H9 (cell line): ENCODE results near the gene SYT11. TPM values are rescaled to one million over a fixed set of nuclear protein-coding genes. Genes with fewer than 3 reads are reported as not detected.

Source experiments
- DNase-seq: peaks from one replicate; pipeline ENCODE4 v3.0.0-alpha.2; 2017
- H2AFZ ChIP-seq: one replicate; pipeline ENCODE4 v1.6.1; 2013; ENCODE audit warnings: mild to moderate bottlenecking, low read length, control low read depth, moderate library complexity
- H2AK5ac ChIP-seq: 2 replicates; pipeline ENCODE4 v1.6.1; 2013; ENCODE audit warnings: low read length, control low read depth, mixed read lengths; ENCODE audit not compliant: insufficient read length
- H2BK120ac ChIP-seq: one replicate; pipeline ENCODE4 v1.6.1; 2013; ENCODE audit warnings: low read depth, mild to moderate bottlenecking, low read length, control low read depth, inconsistent platforms; ENCODE audit not compliant: poor library complexity, severe bottlenecking
- H2BK12ac ChIP-seq: 2 replicates; pipeline ENCODE4 v1.6.1; 2013; ENCODE audit warnings: low read length, control low read depth, mixed read lengths, low read depth; ENCODE audit not compliant: insufficient read length
- H2BK15ac ChIP-seq: 2 replicates; pipeline ENCODE4 v1.6.1; 2013; ENCODE audit warnings: low read depth, low read length, control low read depth
- H2BK20ac ChIP-seq: one replicate; pipeline ENCODE4 v1.6.1; 2013; ENCODE audit warnings: low read depth, mild to moderate bottlenecking, low read length, control low read depth, inconsistent platforms; ENCODE audit not compliant: poor library complexity, severe bottlenecking
- H2BK5ac ChIP-seq: 2 replicates; pipeline ENCODE4 v1.6.1; 2013; ENCODE audit warnings: low read length, control low read depth, mixed read lengths; ENCODE audit not compliant: insufficient read length
- H3K14ac ChIP-seq: 2 replicates; pipeline ENCODE4 v1.6.1; 2013; ENCODE audit warnings: low read length, control low read depth; ENCODE audit not compliant: insufficient read depth
- H3K18ac ChIP-seq: 2 replicates; pipeline ENCODE4 v1.6.1; 2013; ENCODE audit warnings: low read depth, mild to moderate bottlenecking, mixed read lengths, low read length, control low read depth; ENCODE audit not compliant: insufficient read length
- H3K23ac ChIP-seq: 2 replicates; pipeline ENCODE4 v1.6.1; 2013; ENCODE audit warnings: low read length, control low read depth, mixed read lengths, low read depth; ENCODE audit not compliant: insufficient read length
- H3K23me2 ChIP-seq: 2 replicates; pipeline ENCODE4 v1.6.1; 2013; ENCODE audit warnings: low read depth, mild to moderate bottlenecking, mixed read lengths, low read length, control low read depth; ENCODE audit not compliant: insufficient read length, poor library complexity, severe bottlenecking
- H3K27ac ChIP-seq: 2 replicates; pipeline ENCODE4 v1.5.1; 2013; ENCODE audit warnings: low read length, control low read depth, mixed read lengths, low read depth; ENCODE audit not compliant: insufficient read length
- H3K27me3 ChIP-seq: 2 replicates; pipeline ENCODE4 v1.6.1; 2013; ENCODE audit warnings: low read length, control low read depth, inconsistent platforms; ENCODE audit not compliant: insufficient read depth
- H3K4ac ChIP-seq: 2 replicates; pipeline ENCODE4 v1.6.1; 2013; ENCODE audit warnings: low read depth, mild to moderate bottlenecking, control low read depth, inconsistent platforms, low read length, moderate library complexity
- H3K4me1 ChIP-seq: 2 replicates; pipeline ENCODE4 v1.6.1; 2013; ENCODE audit warnings: low read length, control low read depth, inconsistent platforms; ENCODE audit not compliant: insufficient read depth
- H3K4me2 ChIP-seq: 2 replicates; pipeline ENCODE4 v1.6.1; 2013; ENCODE audit warnings: low read length, control low read depth, mixed read lengths; ENCODE audit not compliant: insufficient read length, insufficient read depth
- H3K56ac ChIP-seq: 2 replicates; pipeline ENCODE4 v1.6.1; 2013; ENCODE audit warnings: low read depth, mild to moderate bottlenecking, mixed read lengths, low read length, control low read depth; ENCODE audit not compliant: insufficient read length
- H3K79me1 ChIP-seq: 2 replicates; pipeline ENCODE4 v1.6.1; 2013; ENCODE audit warnings: low read depth, mild to moderate bottlenecking, moderate library complexity, low read length, control low read depth, inconsistent platforms; ENCODE audit not compliant: insufficient read depth, poor library complexity, severe bottlenecking
- H3K79me2 ChIP-seq: 2 replicates; pipeline ENCODE4 v1.6.1; 2013; ENCODE audit warnings: low read length, control low read depth, inconsistent platforms; ENCODE audit not compliant: insufficient read depth
- H3K9ac ChIP-seq: 2 replicates; pipeline ENCODE4 v1.6.1; 2013; ENCODE audit warnings: low read length, control low read depth, mixed read lengths; ENCODE audit not compliant: insufficient read length; ENCODE audit errors: extremely low read depth
- H3K9me3 ChIP-seq: one replicate; pipeline ENCODE4 v1.6.1; 2013; ENCODE audit warnings: low read depth, low read length, inconsistent platforms; ENCODE audit not compliant: control insufficient read depth
- H3T11ph ChIP-seq: one replicate; pipeline ENCODE4 v1.6.1; 2013; ENCODE audit warnings: mild to moderate bottlenecking, low read length, control low read depth, inconsistent platforms
- H4K20me1 ChIP-seq: one replicate; pipeline ENCODE4 v1.6.1; 2013; ENCODE audit not compliant: control insufficient read depth, insufficient read length, insufficient read depth
- H4K5ac ChIP-seq: 2 replicates; pipeline ENCODE4 v1.6.1; 2013; ENCODE audit warnings: low read depth, mild to moderate bottlenecking, mixed read lengths, low read length, control low read depth; ENCODE audit not compliant: insufficient read length
- H4K8ac ChIP-seq: replicated peaks from 2 replicates; pipeline ENCODE4 v1.6.1; 2013; ENCODE audit warnings: low read length, control low read depth, mixed read lengths, low read depth; ENCODE audit not compliant: insufficient read length
- H4K91ac ChIP-seq: 2 replicates; pipeline ENCODE4 v1.6.1; 2013; ENCODE audit warnings: low read depth, mild to moderate bottlenecking, moderate library complexity, mixed read lengths, low read length, control low read depth; ENCODE audit not compliant: insufficient read length
- H3K27ac Mint-ChIP-seq, 3 experiments: 2 replicates in 2 of 3; 3 replicates in 1 of 3; pipeline ENCODE4 v1.8.0; 2020 to 2021; ENCODE audit warnings: mixed read lengths in 3 of 3, mild to moderate bottlenecking in 1 of 3, moderate library complexity in 1 of 3
- H3K27me3 Mint-ChIP-seq: 2 replicates; pipeline ENCODE4 v1.8.0; 2021; ENCODE audit warnings: low read depth, mild to moderate bottlenecking, moderate library complexity, mixed read lengths
- H3K36me3 Mint-ChIP-seq, 3 experiments: 2 replicates in 2 of 3; 3 replicates in 1 of 3; pipeline ENCODE4 v1.8.0; 2020 to 2021; ENCODE audit warnings: low read depth in 3 of 3, mixed read lengths in 3 of 3; ENCODE audit not compliant: insufficient read depth in 1 of 3
- H3K4me1 Mint-ChIP-seq, 2 experiments: 2 replicates each; pipeline ENCODE4 v1.8.0; 2020; ENCODE audit warnings: mixed read lengths in 2 of 2
- H3K4me3 Mint-ChIP-seq, 2 experiments: 2 replicates in 1 of 2; 3 replicates in 1 of 2; pipeline ENCODE4 v1.8.0; 2020 to 2021; ENCODE audit warnings: mild to moderate bottlenecking in 2 of 2, mixed read lengths in 2 of 2, moderate library complexity in 1 of 2
- H3K9me3 Mint-ChIP-seq, 2 experiments: 2 replicates in 1 of 2; 3 replicates in 1 of 2; pipeline ENCODE4 v1.8.0; 2020; ENCODE audit warnings: mild to moderate bottlenecking in 2 of 2, mixed read lengths in 2 of 2, moderate library complexity in 1 of 2
- WGBS: extraction: QIAGEN DNeasy Blood & Tissue Kit; methylation state at CpG from one replicate; pipeline ENCODE4 v1.1.7; 2013; ENCODE audit warnings: missing lambda C conversion rate, low lambda C conversion rate, mixed read lengths; ENCODE audit not compliant: insufficient read length; ENCODE audit errors: extremely low coverage; 5-methylcytosine and 5-hydroxymethylcytosine counted together
- total RNA-seq: library from RNA; stranded (reverse); gene quantifications from 2 replicates; pipeline ENCODE4 v1.2.1, GENCODE V29; 2021
- TF ChIP-seq, protein P1 (sequence below): fragments of 200-600 bp; sonication (generic); conservative IDR thresholded peaks from 3 replicates; pipeline ENCODE4 v1.8.0; 2021; ENCODE audit warnings: antibody characterized with exemption, mild to moderate bottlenecking

SYT11 gene
- total RNA-seq, 1 experiment from 2014 or later = 0.28 TPM

GRCh38 chr1:155873860-155874259, 14.5 kb downstream of the SYT11 start:
- no peak overlapping the region for H3T11ph ChIP-seq
- no peak overlapping the region for H2BK15ac ChIP-seq
- H3K9me3 ChIP-seq = no peaks in the 10 kb centered on the region
- H3K14ac ChIP-seq = no peak overlapping the region
- no peak overlapping the region for H3K27ac ChIP-seq
- no peak overlapping the region for H2BK20ac ChIP-seq
- H3K4me2 ChIP-seq = no peak overlapping the region
- no peaks in the 10 kb centered on the region for H3K79me2 ChIP-seq
- WGBS = no CpG with 5 or more reads among the region's 9 CpGs
- H2AK5ac ChIP-seq = no peak overlapping the region
- no peak overlapping the region for H2BK12ac ChIP-seq
- Mint-ChIP-seq H3K27me3 (peaks cover 5% of the 10 kb centered on the region), H3K36me3 (no peaks in the 10 kb centered on the region), H3K4me1 (no peaks in the 10 kb centered on the region), H3K4me3 (no peak overlapping the region), H3K9me3 (no peaks in the 10 kb centered on the region), H3K27ac (no peak overlapping the region)
- DNase-seq = no peak
- no peak overlapping the region for H3K9ac ChIP-seq
- H4K20me1 ChIP-seq = no peaks in the 10 kb centered on the region
- H4K91ac ChIP-seq = no peak overlapping the region
- H3K23ac ChIP-seq = no peak overlapping the region
- H4K8ac ChIP-seq = no peak overlapping the region
- TF ChIP-seq, protein P1, sequence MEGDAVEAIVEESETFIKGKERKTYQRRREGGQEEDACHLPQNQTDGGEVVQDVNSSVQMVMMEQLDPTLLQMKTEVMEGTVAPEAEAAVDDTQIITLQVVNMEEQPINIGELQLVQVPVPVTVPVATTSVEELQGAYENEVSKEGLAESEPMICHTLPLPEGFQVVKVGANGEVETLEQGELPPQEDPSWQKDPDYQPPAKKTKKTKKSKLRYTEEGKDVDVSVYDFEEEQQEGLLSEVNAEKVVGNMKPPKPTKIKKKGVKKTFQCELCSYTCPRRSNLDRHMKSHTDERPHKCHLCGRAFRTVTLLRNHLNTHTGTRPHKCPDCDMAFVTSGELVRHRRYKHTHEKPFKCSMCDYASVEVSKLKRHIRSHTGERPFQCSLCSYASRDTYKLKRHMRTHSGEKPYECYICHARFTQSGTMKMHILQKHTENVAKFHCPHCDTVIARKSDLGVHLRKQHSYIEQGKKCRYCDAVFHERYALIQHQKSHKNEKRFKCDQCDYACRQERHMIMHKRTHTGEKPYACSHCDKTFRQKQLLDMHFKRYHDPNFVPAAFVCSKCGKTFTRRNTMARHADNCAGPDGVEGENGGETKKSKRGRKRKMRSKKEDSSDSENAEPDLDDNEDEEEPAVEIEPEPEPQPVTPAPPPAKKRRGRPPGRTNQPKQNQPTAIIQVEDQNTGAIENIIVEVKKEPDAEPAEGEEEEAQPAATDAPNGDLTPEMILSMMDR = no peak
- no peak overlapping the region for H2BK120ac ChIP-seq
- H3K4ac ChIP-seq = no peak overlapping the region
- H4K5ac ChIP-seq = no peak overlapping the region
- no peaks in the 10 kb centered on the region for H3K79me1 ChIP-seq
- H3K56ac ChIP-seq = no peak overlapping the region
- H2AFZ ChIP-seq = no peak overlapping the region
- H3K27me3 ChIP-seq = no peaks in the 10 kb centered on the region
- no peak overlapping the region for H2BK5ac ChIP-seq
- H3K4me1 ChIP-seq = no peaks in the 10 kb centered on the region
- H3K18ac ChIP-seq = no peak overlapping the region
- H3K23me2 ChIP-seq = no peaks in the 10 kb centered on the region
